A204.1 (cell line): Measurements from ENCODE around the gene MTMR11.
"Not testable (repeated sequence)": the region's sequence is repeated elsewhere in the genome, so short reads cannot be mapped to it uniquely, and the experiment has no call there.

ENCODE experiments used
- FAIRE-seq: peaks from 2 replicates; lab custom pipeline; 2012; peaks lifted over from hg19 to GRCh38; lab: Jason Lieb, UNC

MTMR11 gene

DNA sequence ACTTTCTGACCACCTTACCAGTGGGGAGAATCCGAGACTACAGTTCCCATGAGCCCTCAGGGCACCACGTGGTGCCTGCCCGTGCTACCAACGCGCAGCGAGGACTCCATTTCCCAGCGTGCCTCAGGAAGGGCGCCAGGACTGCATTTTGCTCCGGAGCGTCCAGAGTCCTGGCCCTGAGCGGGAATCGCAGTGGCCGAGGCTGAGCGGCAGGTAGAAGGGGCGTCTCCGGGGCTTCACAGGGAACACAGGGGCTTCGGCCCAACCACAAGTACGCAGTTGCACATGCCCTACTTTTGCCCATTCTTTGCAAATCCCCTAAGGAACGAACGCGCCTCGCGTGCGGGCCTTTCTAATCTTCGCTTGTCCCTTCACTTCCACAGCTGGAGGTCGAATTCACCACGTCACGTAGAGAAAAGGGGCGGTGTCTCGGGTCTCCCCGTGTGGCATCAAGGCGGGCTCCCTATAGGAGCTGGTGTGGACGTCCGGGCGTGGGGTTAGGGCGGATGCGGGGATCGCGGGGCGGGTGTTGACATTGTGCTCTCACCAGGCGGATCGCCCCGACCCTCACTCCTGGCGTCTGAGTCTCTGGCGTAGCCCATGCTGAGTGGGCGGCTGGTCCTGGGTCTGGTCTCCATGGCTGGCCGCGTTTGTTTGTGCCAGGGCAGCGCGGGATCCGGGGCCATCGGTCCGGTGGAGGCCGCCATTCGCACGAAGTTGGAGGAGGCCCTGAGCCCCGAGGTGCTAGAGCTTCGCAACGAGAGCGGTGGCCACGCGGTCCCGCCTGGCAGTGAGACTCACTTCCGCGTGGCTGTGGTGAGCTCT, 37.0 kb downstream of the MTMR11 start, which contains the start of gene BOLA1:
TSS of gene BOLA1 (plus strand) at position 109 of the 825 bp plus-strand sequence. CDS start at position 601, 492 bp downstream.
- FAIRE-seq: no peak

DNA sequence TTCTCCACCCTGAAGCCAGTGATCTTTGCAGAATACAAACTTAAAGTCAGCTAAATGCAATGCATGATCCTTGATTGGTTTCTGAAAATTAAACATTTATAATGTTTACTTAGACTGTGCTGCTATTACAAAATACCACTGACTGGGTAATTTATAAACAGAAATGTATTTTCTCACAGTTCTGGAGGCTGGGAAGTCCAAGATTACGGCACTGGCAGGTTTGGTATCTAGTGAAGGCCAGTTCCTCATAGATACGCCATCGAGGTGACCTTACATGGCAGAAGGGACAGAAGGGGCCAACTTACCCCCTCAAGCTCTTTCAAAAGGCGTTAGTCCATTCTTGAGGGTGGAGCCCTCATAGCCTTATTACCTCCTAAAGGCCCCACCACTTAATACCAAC, 40.1 kb downstream of the MTMR11 start:
- no peak for FAIRE-seq

DNA sequence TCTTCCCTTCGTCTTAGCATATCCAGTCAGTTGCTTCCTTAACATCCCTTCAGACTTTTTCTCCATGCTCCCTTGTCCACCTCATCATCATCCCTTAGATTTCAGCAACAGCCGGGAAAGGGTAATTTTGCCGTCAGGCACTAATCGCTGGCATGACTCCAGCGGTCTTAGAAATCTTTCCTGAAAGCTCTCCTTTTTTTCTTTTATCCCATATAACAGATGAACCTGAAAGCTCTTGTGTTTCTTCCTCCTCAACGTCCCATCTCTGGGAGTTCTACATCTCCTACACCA, 47.7 kb downstream of the MTMR11 start:
- no peak for FAIRE-seq

DNA sequence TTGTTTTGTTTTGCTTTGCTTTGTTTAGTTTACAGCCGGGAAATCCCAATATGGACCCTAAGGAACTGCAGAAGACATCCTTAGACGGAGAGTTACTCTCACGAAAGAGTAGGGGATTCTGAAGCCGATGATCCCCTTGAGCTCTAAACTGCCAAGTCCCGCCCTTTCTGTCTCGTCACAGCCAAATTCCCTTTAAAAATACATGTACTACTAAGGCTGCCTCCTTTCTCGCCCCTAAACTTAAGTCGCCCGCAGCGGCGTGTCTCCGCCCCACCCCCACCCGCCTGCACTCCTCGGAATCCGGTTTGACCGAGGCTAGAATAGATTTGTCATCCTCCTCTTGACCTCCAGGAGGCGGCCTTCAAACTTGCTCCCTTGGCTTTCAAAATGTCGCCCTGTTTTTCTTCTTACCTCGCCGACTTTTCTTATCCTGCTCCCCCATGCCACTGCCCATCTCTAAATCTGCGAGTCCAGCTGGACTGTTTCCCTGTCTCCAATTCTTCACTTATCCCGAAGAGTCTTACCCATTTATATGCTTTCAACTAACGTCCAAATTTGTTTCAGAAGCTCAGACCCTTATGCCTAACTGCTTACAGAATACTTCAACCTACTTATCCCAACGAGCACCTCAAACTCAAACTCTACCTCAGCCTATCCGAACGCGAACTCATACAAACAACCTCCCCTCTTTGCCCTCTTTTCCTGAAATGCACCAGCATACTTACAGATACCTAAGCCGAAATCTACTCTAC, 48.3 kb downstream of the MTMR11 start:
- FAIRE-seq: no peak

DNA sequence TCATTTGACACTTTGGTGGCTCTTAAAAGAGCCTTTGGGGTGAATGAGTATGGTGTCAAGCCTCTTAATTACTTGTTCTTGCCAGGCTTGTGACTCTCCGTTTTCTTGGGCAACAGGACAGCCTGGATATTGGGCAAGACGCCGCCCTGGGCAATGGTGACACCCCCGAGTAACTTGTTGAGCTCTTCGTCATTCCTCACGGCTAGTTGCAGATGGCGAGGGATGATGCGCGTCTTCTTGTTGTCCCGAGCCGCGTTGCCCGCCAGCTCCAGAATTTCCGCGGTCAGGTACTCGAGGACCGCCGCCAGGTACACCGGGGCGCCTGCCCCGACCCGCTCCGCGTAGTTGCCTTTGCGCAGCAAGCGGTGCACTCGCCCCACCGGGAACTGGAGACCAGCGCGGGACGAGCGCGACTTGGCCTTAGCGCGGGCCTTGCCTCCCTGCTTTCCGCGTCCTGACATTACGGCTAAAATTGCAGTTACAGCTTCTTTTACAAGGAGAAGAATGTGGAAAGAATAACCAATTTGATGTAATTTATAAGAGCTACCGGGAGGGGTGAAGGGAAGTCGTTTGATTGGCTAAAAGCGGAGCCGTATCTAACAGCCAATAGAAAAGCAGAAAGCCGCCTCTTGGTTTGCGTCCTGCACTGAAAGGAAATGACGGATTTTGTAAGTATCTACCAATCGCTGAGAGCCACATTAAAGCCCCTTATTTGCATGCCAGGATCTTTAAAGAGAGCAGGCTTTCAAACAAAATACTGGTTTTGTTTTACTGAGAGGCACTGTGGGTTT, 49.0 kb downstream of the MTMR11 start:
- FAIRE-seq: peak; percentile 98

DNA sequence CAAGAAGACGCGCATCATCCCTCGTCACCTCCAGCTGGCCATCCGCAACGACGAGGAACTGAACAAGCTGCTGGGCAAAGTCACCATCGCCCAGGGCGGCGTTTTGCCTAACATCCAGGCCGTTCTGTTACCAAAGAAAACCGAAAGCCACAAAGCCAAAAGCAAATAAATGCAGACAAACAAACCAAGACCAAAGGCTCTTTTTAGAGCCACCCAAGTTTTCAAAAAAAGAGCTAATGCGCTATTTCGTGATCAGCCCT, 49.6 kb downstream of the MTMR11 start:
- FAIRE-seq: not testable (repeated sequence)

DNA sequence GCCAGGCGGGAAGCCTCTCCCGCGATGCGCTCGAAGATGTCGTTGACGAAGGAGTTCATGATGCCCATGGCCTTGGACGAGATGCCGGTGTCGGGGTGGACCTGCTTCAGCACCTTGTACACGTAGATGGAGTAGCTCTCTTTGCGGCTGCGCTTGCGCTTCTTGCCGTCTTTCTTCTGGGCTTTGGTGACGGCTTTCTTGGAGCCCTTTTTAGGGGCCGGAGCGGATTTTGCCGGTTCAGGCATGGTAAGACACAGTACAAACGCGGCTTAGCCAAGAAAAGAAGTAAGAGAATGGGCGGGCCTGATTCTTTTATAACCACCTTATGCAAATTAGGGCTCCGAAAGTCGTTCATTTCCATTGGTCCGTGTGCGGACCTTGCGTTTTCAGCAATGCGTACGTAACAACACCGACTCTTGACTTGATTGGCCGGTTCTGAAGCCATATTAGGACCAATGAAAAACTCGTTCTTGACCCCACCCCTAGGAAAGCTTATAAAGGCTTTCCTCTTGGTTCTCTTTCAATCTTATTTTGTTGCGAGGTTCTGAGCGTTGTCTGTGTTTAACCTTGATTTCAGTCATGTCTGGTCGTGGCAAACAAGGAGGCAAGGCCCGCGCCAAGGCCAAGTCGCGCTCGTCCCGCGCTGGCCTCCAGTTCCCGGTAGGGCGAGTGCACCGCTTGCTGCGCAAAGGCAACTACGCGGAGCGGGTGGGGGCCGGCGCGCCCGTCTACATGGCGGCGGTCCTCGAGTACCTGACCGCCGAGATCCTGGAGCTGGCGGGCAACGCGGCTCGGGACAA, 50.1 kb downstream of the MTMR11 start:
- FAIRE-seq: peak; percentile 98

DNA sequence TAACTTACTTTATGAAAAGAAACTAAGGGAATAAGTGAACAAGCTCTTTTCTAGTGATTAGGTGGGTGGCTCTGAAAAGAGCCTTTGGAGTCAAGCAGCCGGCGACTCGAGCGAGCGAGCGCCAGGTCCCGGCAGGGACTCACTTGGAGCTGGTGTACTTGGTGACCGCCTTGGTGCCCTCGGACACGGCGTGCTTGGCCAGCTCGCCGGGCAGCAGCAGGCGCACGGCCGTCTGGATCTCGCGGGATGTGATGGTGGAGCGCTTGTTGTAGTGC, 50.6 kb downstream of the MTMR11 start:
- not testable (repeated sequence) for FAIRE-seq

DNA sequence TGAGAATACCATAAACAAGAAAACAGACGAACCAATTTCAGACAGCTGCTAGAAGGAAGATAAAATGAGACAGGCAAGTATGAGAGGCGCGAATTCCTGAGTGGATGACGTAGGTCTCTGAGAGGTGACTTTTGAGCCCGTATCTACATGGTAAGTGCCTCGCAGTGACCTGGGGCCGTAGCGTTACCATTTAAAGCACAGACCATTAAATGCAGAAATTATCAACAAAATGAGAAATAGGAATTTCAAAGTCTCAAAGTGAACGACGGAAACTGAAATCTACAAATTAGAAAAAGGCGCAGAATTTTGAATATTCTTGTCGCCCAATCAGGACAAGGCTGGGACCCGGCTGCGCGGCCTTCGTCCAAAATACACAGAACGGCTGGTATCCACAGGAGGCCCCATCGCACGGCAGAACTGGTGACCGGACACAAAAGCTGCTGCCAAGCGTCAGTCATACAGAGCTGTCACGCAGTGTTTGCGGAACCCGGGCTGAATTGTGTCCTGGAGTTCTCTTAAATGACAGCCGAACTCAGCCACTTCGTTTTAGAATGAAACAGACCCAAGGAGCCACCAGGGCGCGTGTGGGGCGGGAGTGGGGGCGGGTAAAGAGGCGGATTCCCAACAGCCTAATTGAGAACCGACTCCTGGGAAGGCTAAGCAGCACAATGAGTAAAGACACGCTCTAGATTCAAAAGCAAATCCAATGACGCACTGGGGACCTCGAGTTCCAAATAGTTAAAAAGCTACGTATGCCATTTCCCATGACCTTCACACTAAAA, 51.1 kb downstream of the MTMR11 start:
- FAIRE-seq: peak; percentile 93

DNA sequence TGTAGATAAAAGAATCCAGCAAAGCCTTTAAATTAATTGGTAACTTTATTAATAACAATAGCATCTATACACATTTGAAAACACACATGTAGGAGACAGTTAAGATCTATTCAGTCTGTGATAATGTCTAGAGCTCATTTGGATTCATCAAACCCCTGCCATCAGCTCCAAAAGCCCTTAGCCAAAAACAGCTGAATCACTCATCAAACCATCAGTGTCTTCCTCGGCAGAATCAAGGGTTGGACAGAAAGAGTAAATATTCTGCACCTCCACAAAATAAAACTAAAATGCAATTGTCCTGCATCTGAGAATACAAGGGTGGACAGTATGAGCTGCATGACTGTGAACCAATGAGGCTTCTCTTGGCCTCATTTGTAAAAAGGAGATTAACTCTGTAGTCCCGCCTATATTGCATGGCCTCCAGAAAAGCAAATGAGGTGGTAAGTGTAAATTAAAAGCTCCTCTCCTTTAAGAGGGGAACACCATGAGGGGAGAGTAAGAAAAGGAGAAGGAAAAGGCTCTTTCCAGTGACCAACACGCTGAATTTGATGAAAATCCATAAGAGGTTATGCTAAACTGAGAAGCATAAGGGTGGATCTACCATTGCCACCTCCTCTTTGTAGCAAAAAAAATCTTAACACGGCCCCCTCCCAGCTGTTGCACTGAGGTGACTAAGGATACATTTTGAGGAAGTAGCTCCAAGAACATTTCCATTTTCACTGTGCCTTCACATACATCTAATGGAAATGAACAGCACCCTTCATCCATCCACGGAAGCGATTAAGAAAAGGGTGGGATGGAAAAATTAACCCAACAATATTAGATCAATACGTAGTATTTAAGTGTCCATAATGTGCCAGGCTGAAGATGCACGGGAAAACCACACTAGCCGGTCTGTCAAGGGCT, 52.0 kb downstream of the MTMR11 start:
- no peak for FAIRE-seq

DNA sequence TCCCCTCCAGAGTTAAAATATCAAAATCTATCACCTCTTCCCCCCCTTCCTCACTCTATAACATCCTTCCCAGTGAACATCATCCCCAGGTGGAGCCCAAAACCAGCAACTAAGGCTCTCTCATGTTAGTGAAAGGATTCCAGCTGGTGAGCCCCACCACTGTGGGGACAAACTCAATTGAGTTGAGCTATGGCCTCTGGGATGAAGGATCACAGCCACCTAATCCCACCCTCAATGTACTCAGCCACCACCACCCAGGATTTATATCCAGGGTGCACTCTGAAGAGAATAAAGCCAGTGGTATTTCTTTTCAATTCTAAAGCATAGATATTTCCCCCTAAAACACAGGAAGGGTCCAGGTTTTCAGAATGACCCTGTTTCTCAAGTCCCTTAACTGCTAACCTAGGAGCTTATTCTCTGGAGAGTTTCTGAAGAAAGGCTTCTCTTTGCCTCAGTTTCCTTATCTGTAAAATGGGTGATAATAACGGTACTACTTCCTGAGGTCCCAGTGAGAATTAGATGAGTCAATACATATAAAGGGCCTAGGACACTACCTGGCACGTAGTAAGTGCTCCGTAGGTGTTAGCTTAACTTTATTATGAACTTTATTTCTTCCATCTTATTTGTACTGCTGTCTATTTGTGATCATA, 53.0 kb downstream of the MTMR11 start:
- no peak for FAIRE-seq

DNA sequence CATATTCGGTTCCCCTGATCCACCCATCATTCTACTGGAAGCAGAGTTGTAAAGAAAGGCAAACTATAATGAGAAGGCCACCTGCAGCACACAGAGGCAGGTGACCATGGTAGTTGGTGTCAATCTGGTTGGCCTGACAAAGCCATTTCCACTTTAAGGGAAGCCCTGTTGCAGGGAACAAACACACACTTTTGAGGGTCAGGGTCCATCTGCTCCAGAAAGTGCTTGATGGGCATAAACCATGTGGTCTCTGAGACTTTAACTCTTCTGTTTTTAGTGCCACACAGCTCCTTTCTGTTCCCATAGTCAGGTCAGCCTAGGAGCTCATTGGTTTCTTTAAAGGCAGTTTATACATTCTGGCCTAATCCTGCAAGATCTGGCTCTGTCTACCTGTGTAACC, 54.8 kb downstream of the MTMR11 start:
- FAIRE-seq: no peak

DNA sequence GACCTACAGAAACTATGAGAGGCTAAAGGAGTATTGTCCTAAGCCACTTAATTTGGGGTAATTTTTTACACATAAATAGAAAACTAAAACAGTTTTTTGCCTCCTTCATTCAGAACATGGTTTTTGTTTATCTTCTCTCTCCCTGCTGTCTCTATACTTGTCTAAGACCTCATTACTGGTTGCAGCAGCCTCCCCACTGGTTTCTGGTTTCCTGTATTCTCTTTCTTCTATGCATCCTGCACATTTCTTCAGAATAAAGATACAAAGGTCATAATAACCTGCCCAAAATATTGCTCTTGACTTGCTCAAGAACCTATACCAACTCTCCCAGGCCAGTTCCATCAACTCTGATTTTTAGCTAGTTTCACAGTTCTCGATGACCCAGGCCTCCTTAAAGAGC, 57.1 kb downstream of the MTMR11 start:
- no peak for FAIRE-seq
